Right lobe of liver (tissue), 6 donors: ENCODE data around the gene INPP5D. TPM values are rescaled to one million over a fixed set of nuclear protein-coding genes. Genes with fewer than 3 reads are reported as not detected.

Experiments used
- ATAC-seq, 4 donors: fragments of 200-7000 bp; cut with Tn5 transposase; one replicate each; pipeline ENCODE4 v1.9.1; 2020; ENCODE audit warnings: mild to moderate bottlenecking in 4 of 4, moderate library complexity in 4 of 4
- DNase-seq, 3 donors: peaks; one replicate each; pipeline ENCODE4 v3.0.0-alpha.2; 2020
- H3K27ac ChIP-seq, 3 donors: fragments of 200-600 bp; one replicate each; pipeline ENCODE4 v1.8.0; 2022
- H3K27me3 ChIP-seq, 2 donors: fragments of 200-600 bp; one replicate each; pipeline ENCODE4 v1.8.0; 2022
- H3K36me3 ChIP-seq, 4 donors: fragments of 200-600 bp; sonication (generic) in 1 of 4; one replicate each; pipeline versions ENCODE4 v1.5.1 to v1.8.0; 2017 to 2022; ENCODE audit warnings: control low read depth in 1 of 4
- H3K4me1 ChIP-seq, 4 donors: fragments of 200-600 bp; sonication (generic) in 1 of 4; one replicate each; pipeline versions ENCODE4 v1.5.1 to v1.8.0; 2017 to 2022; ENCODE audit warnings: control low read depth in 1 of 4
- H3K4me3 ChIP-seq, 3 donors: fragments of 200-600 bp; one replicate each; pipeline ENCODE4 v1.8.0; 2022
- H3K9me3 ChIP-seq, 4 donors: fragments of 200-600 bp; sonication (generic) in 1 of 4; one replicate each; pipeline versions ENCODE4 v1.5.1 to v1.8.0; 2017 to 2022; ENCODE audit warnings: control low read depth in 1 of 4
- CTCF ChIP-seq, 4 donors: fragments of 200-600 bp in 3 of 4; fragments of 450-650 bp in 1 of 4; IDR thresholded peaks; one replicate each; pipeline versions ENCODE4 v1.5.1 to v1.8.0; 2016 to 2022; ENCODE audit warnings: antibody characterized with exemption in 4 of 4, mild to moderate bottlenecking in 2 of 4
- POLR2A ChIP-seq: fragments of 450-650 bp; IDR thresholded peaks from one replicate; pipeline ENCODE4 v1.6.1; 2017; ENCODE audit warnings: antibody characterized with exemption, mild to moderate bottlenecking
- WGBS: methylation state at CpG from one replicate; pipeline ENCODE4 v1.1.6; 2018; ENCODE audit warnings: low coverage, low lambda C conversion rate; ENCODE audit not compliant: insufficient coverage; ENCODE audit errors: missing lambda C conversion rate; 5-methylcytosine and 5-hydroxymethylcytosine counted together
- intact Hi-C, 2 donors: fragments of 100-400 bp; cut with DNase I; formaldehyde crosslinking; loops; one replicate each; pipeline versions ENCODE4 v1.11.2 to v1.14.1; 2022
- total RNA-seq, 6 experiments: library from RNA; depleted of rRNA in 2 of 6; stranded (reverse); fragments of >200 nt in 2 of 6; fragmentation: NEBNext Ultra II Directional in 3 of 6; extraction: Animal tissue kit (Norgen Biotek cat#: 25700) in 3 of 6; gene quantifications; one replicate each; pipeline versions ENCODE4 v1.1.0 to v1.2.4, GENCODE V29; 2016 to 2023
- donor health status: DM: no; HTN: yes; CAD: no.
- donor health status: DM: no; HTN: no; CAD: no.
- donor health status: DM: no; HTN: no; CAD: no.
- donor health status: DM: no; HTN: yes; CAD: no.
- donor health status: DM: no; HTN: yes; CAD: no.

INPP5D gene
- total RNA-seq, 6 experiments from 2014 or later = 3.5 to 8.1 (median 5.5) TPM

GRCh38 chr2:233240897-233241296 is 180.8 kb downstream of the INPP5D start:
- ATAC-seq = no peak
- H3K4me3 ChIP-seq = no peak overlapping the region
- H3K36me3 ChIP-seq = no peaks in the 10 kb centered on the region
- intact Hi-C loops = no loop called here
- no peaks in the 10 kb centered on the region for H3K9me3 ChIP-seq
- DNase-seq = no peak
- no peak overlapping the region for H3K27ac ChIP-seq
- no peaks in the 10 kb centered on the region for H3K4me1 ChIP-seq
- no peak for TF ChIP-seq CTCF (IDR thresholded peaks at IDR 0.05)
- no peaks in the 10 kb centered on the region for H3K27me3 ChIP-seq
- 50% methylated on average over 2 of the region's 2 CpGs for WGBS

GRCh38 chr2:233241803-233242202 is 181.7 kb downstream of the INPP5D start:
- Histone ChIP-seq H3K4me1 (no peaks in the 10 kb centered on the region), H3K27ac (no peak overlapping the region), H3K9me3 (no peaks in the 10 kb centered on the region), H3K36me3 (no peaks in the 10 kb centered on the region), H3K27me3 (no peaks in the 10 kb centered on the region), H3K4me3 (no peak overlapping the region)
- WGBS = 60% methylated on average over 2 of the region's 3 CpGs
- intact Hi-C loops = no loop called here
- TF ChIP-seq CTCF (IDR thresholded peaks at IDR 0.05) = no peak
- no peak for TF ChIP-seq POLR2A
- DNase-seq = no peak
- no peak for ATAC-seq

- no peaks in the 10 kb centered on the region for H3K36me3 ChIP-seq
- TF ChIP-seq CTCF (IDR thresholded peaks at IDR 0.05) (no peak), POLR2A (no peak)
- WGBS = 52% methylated on average over 13 of the region's 14 CpGs
- DNase-seq (no peak), ATAC-seq (peak; percentile 53 to 74 (median 64))
- no peaks in the 10 kb centered on the region for H3K4me1 ChIP-seq
- no peak overlapping the region for H3K27ac ChIP-seq
- H3K27me3 ChIP-seq = no peaks in the 10 kb centered on the region
- H3K9me3 ChIP-seq = no peaks in the 10 kb centered on the region
- intact Hi-C loops = no loop called here
- no peak overlapping the region for H3K4me3 ChIP-seq
These were observed 182.2 kb downstream of the INPP5D start for GRCh38 chr2:233242231-233242927.

GRCh38 chr2:233243348-233243747 is 183.2 kb downstream of the INPP5D start:
- Histone ChIP-seq H3K9me3 (no peaks in the 10 kb centered on the region), H3K4me3 (no peak overlapping the region), H3K27ac (no peak overlapping the region), H3K4me1 (no peaks in the 10 kb centered on the region), H3K36me3 (no peaks in the 10 kb centered on the region), H3K27me3 (no peaks in the 10 kb centered on the region)
- TF ChIP-seq CTCF (IDR thresholded peaks at IDR 0.05) (no peak), POLR2A (no peak)
- DNase-seq (no peak), ATAC-seq (no peak)
- intact Hi-C loops = no loop called here
- WGBS = 81% methylated on average over 3 of the region's 4 CpGs

- intact Hi-C loops = no loop called here
- Histone ChIP-seq H3K4me1 (no peaks in the 10 kb centered on the region), H3K4me3 (no peak overlapping the region), H3K36me3 (no peaks in the 10 kb centered on the region), H3K9me3 (no peaks in the 10 kb centered on the region), H3K27ac (no peak overlapping the region), H3K27me3 (no peaks in the 10 kb centered on the region)
- no peak for DNase-seq
- no peak for ATAC-seq
- TF ChIP-seq POLR2A (no peak), CTCF (IDR thresholded peaks at IDR 0.05) (no peak)
- WGBS = 40% methylated on average over 5 of the region's 5 CpGs
These were observed 184.7 kb downstream of the INPP5D start for GRCh38 chr2:233244818-233245217.
